Hepatocyte (in vitro differentiated cells): Measurements from ENCODE around the gene ACE. TPM values are rescaled to one million over a fixed set of nuclear protein-coding genes. Genes with fewer than 3 reads are reported as not detected.

Experiments used
- DNase-seq: peaks from one replicate; pipeline ENCODE4 v3.0.0-alpha.2; 2016; ENCODE audit warnings: low spot score
- H2AFZ ChIP-seq: fragments of 200-600 bp; sonication (generic); 2 replicates; pipeline ENCODE4 v1.6.0; 2016; ENCODE audit warnings: antibody characterized with exemption, mild to moderate bottlenecking
- H3K27ac ChIP-seq: fragments of 200-600 bp; sonication (generic); 2 replicates; pipeline ENCODE4 v1.5.1; 2016; ENCODE audit warnings: mild to moderate bottlenecking
- H3K27me3 ChIP-seq: fragments of 200-600 bp; sonication (generic); 2 replicates; pipeline ENCODE4 v1.6.1; 2016
- H3K36me3 ChIP-seq: fragments of 200-600 bp; sonication (generic); replicated peaks from 2 replicates; pipeline ENCODE4 v1.5.1; 2016; ENCODE audit warnings: low read depth; ENCODE audit not compliant: insufficient read depth
- H3K4me1 ChIP-seq: fragments of 200-600 bp; sonication (generic); 2 replicates; pipeline ENCODE4 v1.5.1; 2016; ENCODE audit warnings: mild to moderate bottlenecking, moderate library complexity; ENCODE audit not compliant: insufficient read depth
- H3K4me2 ChIP-seq: fragments of 200-600 bp; sonication (generic); 2 replicates; pipeline ENCODE4 v1.6.0; 2016
- H3K4me3 ChIP-seq: fragments of 200-600 bp; sonication (generic); 2 replicates; pipeline ENCODE4 v1.5.1; 2016; ENCODE audit warnings: mild to moderate bottlenecking
- H3K79me2 ChIP-seq: fragments of 200-600 bp; sonication (generic); 2 replicates; pipeline ENCODE4 v1.6.0; 2017; ENCODE audit warnings: mild to moderate bottlenecking
- H3K9me2 ChIP-seq: fragments of 200-600 bp; sonication (generic); replicated peaks from 2 replicates; pipeline ENCODE4 v1.6.0; 2017; ENCODE audit warnings: mild to moderate bottlenecking; ENCODE audit not compliant: insufficient read depth
- H3K9me3 ChIP-seq: fragments of 200-600 bp; sonication (generic); 2 replicates; pipeline ENCODE4 v1.5.1; 2016; ENCODE audit warnings: low read depth, mild to moderate bottlenecking
- H4K20me1 ChIP-seq: fragments of 200-600 bp; sonication (generic); 2 replicates; pipeline ENCODE4 v1.6.0; 2016; ENCODE audit warnings: mild to moderate bottlenecking; ENCODE audit not compliant: insufficient read depth, poor library complexity, severe bottlenecking
- EZH2 ChIP-seq: fragments of 200-600 bp; sonication (generic); IDR thresholded peaks from 2 replicates; pipeline ENCODE4 v1.6.1; 2016; ENCODE audit warnings: antibody characterized with exemption, mild to moderate bottlenecking, borderline replicate concordance
- EZH2phosphoT487 ChIP-seq: fragments of 200-600 bp; sonication (generic); IDR thresholded peaks from one replicate; pipeline ENCODE4 v1.6.1; 2018; ENCODE audit warnings: antibody characterized with exemption, mild to moderate bottlenecking, low read depth, moderate library complexity; ENCODE audit not compliant: unreplicated experiment, severe bottlenecking
- WGBS: methylation state at CpG from one replicate; pipeline ENCODE4 v1.1.6; 2016; ENCODE audit warnings: low lambda C conversion rate; ENCODE audit errors: missing lambda C conversion rate; 5-methylcytosine and 5-hydroxymethylcytosine counted together
- polyA plus RNA-seq: library from polyadenylated mRNA; unstranded; fragments of >200 nt; fragmentation: Nextera tagmentation; extraction: Ambion mirVana; gene quantifications from 2 replicates; pipeline ENCODE4 v1.2.1, GENCODE V29; 2016
- total RNA-seq: library from RNA; depleted of rRNA; stranded (reverse); fragments of >200 nt; gene quantifications from 2 replicates; pipeline ENCODE4 v1.2.3, GENCODE V29; 2014
- TF ChIP-seq, protein P1 (sequence below): fragments of 200-600 bp; sonication (generic); IDR thresholded peaks from 2 replicates; pipeline ENCODE4 v1.5.1; 2016; ENCODE audit warnings: antibody characterized with exemption, mild to moderate bottlenecking; ENCODE audit not compliant: poor library complexity

Gene ACE
- total and polyA plus RNA-seq, 2 experiments from 2014 or later, result 7.2 to 8.0 TPM

DNA sequence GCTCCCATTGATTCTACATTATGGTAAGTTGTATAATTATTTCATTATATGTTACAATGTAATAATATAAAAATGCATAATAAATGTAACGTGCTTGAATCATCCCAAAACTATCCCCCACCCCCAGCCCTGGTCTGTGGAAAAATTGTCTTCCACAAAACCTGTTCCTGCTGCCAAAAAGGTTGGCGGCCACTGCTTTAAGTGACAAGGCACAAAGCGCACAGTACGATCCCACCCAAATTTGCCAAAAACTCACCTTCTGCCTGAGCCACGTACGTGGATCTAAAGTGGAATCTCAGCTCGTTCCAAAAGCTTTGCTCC lies 45.3 kb upstream of the ACE start:
- no peak for DNase-seq
- peak overlapping the region; percentile 92 for H3K27ac ChIP-seq
- WGBS, result 76% methylated on average over 7 of the region's 7 CpGs
- H3K9me2 ChIP-seq, result no peaks in the 10 kb centered on the region
- peaks cover 29% of the 10 kb centered on the region for H3K4me1 ChIP-seq
- no peaks in the 10 kb centered on the region for H3K9me3 ChIP-seq
- H3K79me2 ChIP-seq, result no peaks in the 10 kb centered on the region
- no peaks in the 10 kb centered on the region for H3K36me3 ChIP-seq
- H3K4me2 ChIP-seq, result peak overlapping the region; percentile 29
- H3K27me3 ChIP-seq, result no peaks in the 10 kb centered on the region
- H3K4me3 ChIP-seq, result no peak overlapping the region
- no peaks in the 10 kb centered on the region for H4K20me1 ChIP-seq
- no peak overlapping the region for H2AFZ ChIP-seq
- TF ChIP-seq EZH2phosphoT487 (no peak), EZH2 (no peak)
- TF ChIP-seq, protein P1, sequence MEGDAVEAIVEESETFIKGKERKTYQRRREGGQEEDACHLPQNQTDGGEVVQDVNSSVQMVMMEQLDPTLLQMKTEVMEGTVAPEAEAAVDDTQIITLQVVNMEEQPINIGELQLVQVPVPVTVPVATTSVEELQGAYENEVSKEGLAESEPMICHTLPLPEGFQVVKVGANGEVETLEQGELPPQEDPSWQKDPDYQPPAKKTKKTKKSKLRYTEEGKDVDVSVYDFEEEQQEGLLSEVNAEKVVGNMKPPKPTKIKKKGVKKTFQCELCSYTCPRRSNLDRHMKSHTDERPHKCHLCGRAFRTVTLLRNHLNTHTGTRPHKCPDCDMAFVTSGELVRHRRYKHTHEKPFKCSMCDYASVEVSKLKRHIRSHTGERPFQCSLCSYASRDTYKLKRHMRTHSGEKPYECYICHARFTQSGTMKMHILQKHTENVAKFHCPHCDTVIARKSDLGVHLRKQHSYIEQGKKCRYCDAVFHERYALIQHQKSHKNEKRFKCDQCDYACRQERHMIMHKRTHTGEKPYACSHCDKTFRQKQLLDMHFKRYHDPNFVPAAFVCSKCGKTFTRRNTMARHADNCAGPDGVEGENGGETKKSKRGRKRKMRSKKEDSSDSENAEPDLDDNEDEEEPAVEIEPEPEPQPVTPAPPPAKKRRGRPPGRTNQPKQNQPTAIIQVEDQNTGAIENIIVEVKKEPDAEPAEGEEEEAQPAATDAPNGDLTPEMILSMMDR, result no peak

DNA sequence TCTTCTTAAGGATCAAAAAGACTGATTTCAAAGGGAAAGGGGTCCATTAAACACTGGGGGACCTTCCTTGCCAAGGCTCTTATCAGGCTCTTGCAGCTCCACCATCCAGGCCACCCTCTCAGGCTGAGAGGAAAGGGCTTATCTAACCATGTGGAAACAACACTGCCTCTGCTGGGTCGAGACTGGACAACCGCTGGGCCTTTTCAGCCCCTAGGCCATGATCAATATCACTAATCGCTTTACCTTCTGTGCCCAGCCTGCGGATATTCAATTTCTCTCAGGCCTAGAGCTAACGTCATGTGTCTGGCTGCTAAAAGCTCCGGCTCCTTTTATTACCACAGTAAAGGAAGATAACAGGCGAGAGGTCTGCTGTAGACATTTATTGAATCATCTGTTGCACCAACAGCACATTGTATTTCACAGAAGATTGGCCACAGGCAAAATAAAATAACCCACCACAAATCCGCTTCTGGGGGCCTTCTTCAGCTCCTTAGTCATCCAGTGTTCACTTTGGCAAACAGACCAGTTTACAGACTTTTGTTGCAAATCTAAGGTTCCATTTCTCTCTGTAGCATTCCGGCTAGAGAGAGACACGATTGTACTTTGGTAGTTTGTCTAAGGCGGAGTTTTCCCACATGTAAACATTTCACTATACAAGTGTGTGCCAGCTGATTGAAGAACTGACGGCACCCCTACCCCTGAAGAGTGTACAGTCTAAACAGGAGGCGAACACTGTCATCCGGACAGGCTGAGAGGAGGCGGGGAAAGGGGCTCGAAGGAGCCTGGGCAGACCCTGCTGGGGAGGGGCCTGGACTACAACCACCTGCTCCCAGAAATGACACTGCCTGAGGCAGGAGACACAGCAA lies 44.7 kb upstream of the ACE start:
- H3K9me2 ChIP-seq, result no peaks in the 10 kb centered on the region
- peaks cover 29% of the 10 kb centered on the region for H3K4me1 ChIP-seq
- no peaks in the 10 kb centered on the region for H3K36me3 ChIP-seq
- peak; percentile 71 for DNase-seq
- H3K9me3 ChIP-seq, result no peaks in the 10 kb centered on the region
- 16% methylated on average over 16 of the region's 16 CpGs for WGBS
- H3K4me2 ChIP-seq, result peak overlapping the region; percentile 29
- H3K27ac ChIP-seq, result peak overlapping the region; percentile 92
- no peaks in the 10 kb centered on the region for H3K27me3 ChIP-seq
- no peak overlapping the region for H2AFZ ChIP-seq
- no peak overlapping the region for H3K4me3 ChIP-seq
- H4K20me1 ChIP-seq, result no peaks in the 10 kb centered on the region
- TF ChIP-seq, protein P1, result no peak
- TF ChIP-seq EZH2phosphoT487 (no peak), EZH2 (no peak)
- no peaks in the 10 kb centered on the region for H3K79me2 ChIP-seq

DNA sequence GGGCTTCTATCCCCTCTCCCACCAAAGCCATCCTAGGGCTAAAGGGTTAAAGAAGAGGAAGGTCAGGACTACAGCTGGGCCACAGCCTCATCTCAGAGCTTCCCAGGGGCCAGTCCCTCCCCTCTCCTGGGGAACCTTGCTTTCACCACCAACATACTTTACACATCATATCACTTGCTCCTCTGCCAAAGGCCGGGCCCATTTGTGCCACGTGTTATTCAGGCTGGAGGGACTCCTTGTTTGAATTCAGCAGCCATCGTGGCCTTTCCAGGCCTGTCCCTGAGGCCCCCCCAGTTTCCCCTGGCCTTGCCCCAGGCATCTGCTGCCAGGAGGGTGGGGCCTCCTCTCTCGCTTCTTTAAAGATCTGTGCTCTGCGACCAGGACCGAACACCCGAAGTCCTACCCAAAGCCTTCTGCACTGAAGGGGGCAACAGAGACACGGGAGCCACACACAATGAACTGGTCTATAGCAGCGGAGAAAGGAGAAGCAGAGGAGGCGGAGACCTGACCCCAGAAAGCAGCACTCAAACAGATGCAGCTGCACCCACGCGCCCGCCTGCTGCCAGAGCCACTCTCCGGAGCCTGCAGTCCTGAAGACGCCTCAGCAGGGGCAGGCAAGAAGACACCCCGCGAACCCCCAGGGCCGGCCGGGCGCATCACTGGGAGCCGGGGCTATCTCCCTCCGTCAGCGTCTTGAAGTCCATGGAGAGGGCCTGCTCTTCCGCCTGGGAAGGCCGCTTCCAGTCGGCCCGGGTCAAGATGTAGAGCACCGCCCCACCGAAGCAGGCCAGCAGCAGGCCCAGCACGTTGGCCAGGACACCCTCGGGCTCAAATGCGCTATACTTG lies 42.9 kb upstream of the ACE start:
- Histone ChIP-seq H3K27me3 (no peaks in the 10 kb centered on the region), H3K27ac (peak overlapping the region; percentile 92), H2AFZ (no peak overlapping the region), H3K4me2 (peak overlapping the region; percentile 40), H3K4me1 (peaks cover 29% of the 10 kb centered on the region), H3K36me3 (no peaks in the 10 kb centered on the region), H3K9me2 (no peaks in the 10 kb centered on the region), H3K9me3 (no peaks in the 10 kb centered on the region), H3K79me2 (no peaks in the 10 kb centered on the region), H3K4me3 (no peak overlapping the region), H4K20me1 (no peaks in the 10 kb centered on the region)
- WGBS, result 82% methylated on average over 31 of the region's 32 CpGs
- TF ChIP-seq, protein P1, result no peak
- no peak for TF ChIP-seq EZH2phosphoT487
- TF ChIP-seq EZH2, result no peak
- peak; percentile 52 for DNase-seq
